ENCODE measurements around the gene SORCS1.

Gene SORCS1

GRCh38 chr10:106643473-106643872 lies 521.0 kb downstream of the SORCS1 start:
- no peak for DNase-seq

DNA sequence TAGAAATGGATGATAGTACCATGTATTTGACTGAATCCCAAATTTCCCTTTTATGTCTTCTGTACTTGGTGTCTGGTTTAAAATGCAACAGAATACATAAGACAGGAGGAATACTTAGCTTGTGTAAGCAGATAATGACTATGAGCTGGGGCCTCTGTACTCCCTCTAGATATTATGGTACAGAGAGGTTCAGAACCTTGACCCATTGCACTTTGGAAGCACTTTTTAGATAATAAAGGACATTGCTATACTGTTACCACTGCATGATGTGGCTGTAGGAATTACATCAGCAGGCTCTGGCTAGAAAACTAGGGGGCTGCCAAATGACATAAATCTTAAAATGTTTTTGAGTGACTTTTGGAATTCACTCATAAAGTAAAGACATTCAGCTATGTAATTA lies 526.6 kb downstream of the SORCS1 start:
- no peak for DNase-seq

DNA sequence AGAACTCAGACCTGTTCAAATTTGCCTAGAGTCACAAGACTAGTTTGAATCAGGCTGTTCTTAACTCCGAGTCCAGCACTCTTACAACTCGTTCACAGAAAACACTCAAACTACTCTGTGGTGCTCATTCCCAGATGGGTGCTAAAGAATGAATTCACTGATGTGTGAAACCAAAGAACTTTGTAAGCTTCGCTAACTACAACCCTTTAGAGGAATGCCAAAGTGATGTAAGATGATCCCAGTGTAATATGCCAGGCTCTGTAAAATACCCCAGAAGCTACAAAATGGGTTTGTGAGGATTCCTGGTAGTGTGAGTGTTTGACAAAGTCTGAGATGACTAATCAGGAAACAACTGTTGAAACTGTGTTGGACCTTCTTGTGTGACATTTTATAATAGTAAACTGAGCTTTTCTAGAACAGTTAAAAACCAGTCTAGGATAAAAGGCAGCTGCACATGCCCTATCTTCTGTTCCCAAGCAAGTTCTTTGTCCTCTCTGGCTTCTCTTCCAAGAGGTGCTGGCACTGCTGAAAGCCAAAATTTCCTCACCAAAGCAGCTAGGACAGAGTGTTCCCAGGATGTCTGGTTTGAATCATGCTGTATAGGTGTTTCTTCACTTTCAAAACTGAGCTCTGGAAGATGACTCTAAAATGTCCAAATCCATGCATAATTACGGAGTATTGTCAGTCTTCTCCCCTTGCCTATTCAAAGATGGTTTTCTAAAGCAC lies 527.6 kb downstream of the SORCS1 start:
- no peak for DNase-seq

DNA sequence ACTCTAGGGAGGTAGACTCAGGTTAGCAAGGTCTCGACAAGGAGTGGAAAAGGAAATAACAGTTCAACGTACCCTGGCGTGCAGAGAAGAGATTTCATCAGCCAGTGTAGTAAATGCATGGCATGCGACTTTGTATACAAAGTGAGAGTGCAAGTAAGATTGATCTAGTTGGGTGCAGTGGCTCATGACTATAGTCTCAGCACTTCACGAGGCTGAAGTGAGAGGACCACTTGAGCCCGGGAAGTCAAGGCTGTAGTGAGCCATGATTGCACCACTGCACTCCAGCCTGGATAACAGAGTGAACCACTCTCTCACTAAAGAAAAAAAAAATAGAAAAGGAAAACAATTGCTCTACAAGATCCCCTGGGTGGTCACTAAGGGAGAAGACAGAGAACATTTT lies 528.6 kb downstream of the SORCS1 start:
- no peak for DNase-seq

GRCh38 chr10:106631016-106631702 lies 533.3 kb downstream of the SORCS1 start:
- no peak for DNase-seq

GRCh38 chr10:106626371-106626770 lies 538.1 kb downstream of the SORCS1 start:
- DNase-seq, result no peak

DNA sequence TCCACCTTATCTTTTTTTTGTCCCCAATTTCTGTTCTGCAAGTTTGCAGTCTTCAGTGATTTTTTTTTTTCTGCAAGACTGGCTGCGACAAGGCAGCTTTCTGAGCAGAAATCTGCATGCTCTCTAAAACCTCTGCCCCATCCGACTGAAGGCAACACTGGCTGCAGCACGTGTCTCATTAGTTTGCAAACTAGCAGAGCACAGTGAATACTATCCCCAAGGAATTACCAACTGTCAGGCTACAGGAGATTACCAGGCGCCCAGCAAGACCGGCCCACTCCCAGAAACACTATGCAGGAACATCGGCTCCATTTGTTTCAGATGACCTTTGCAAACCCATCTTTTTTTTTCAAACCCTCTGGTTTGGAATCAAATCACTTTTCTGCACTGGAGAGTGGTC lies 538.8 kb downstream of the SORCS1 start:
- DNase-seq, result no peak

DNA sequence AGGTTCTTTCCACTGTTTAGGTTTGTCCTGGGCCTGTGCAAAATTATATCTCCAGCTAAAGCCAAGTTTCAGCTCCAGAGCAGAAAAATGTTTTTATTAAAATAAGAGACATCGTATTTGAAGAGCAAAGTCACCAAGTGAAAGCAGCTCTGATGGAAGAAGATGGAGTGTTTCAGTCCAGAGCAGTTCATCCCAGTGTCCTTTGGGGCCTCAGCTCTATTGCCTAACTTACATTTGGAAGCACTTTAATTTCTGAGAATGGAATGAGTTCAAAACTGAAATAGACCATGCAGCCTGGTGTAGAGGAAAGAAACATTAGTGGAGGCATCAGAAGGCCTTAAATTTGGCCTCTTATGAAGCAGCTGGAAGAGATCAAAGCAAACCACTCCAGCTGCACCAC lies 545.2 kb downstream of the SORCS1 start:
- no peak for DNase-seq

DNA sequence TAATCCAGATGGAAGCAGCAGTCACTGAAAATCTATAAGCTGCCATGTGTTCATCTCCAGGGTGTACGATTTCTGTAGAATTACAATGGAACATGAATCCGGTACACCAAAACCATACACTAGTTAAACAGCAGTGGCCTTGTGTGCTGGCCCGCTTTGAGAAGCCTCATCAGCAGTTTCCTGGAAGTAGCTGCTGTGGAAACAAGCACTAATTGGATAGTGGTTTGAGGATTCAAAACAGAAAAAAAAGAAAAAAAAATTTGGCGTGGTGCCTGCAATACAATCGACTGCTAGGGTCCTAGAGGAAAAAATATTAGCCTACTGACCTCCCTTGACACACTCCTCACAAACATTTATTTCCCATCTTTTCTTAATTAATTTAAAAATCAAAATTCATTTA lies 545.9 kb downstream of the SORCS1 start:
- DNase-seq, result no peak

- no peak for DNase-seq
These were observed 549.4 kb downstream of the SORCS1 start for GRCh38 chr10:106615081-106615480.

DNA sequence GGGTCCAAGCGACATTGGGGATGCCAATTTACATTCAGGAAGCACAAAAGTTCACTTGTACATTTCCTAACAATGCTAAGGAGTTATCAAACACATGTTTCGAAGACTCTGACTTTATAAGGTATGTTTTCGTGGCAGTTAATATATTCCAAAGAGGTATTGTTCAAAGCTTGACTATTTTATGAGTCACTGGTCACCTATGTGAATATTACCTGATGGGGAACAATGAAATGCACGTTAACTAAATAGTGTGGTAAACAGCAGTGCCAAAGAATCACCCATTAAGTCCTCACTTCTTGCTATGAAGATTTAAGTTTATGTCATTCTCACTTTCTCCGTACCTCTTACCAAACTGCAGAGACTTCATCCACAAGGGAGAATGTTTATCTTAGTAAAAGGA lies 550.2 kb downstream of the SORCS1 start:
- no peak for DNase-seq

DNA sequence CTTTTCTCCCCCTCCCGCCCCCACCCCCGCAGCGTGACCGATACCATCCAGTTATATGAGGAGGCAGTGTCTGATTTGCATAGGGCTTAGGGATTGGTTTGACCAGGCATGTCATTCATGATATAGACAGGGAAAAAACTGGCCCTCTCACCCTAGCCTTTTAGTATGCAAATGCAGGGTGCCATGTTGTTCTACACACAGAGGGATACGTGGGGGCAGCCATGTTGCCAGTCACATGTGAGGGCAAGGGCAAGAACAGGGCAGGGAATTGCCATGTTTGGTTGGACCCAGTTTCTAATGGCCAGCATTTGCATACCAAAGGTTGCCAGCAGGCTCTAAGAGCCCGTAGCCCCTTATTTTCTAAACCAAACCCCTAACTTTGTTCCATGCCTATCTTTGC lies 552.1 kb downstream of the SORCS1 start:
- DNase-seq, result no peak

DNA sequence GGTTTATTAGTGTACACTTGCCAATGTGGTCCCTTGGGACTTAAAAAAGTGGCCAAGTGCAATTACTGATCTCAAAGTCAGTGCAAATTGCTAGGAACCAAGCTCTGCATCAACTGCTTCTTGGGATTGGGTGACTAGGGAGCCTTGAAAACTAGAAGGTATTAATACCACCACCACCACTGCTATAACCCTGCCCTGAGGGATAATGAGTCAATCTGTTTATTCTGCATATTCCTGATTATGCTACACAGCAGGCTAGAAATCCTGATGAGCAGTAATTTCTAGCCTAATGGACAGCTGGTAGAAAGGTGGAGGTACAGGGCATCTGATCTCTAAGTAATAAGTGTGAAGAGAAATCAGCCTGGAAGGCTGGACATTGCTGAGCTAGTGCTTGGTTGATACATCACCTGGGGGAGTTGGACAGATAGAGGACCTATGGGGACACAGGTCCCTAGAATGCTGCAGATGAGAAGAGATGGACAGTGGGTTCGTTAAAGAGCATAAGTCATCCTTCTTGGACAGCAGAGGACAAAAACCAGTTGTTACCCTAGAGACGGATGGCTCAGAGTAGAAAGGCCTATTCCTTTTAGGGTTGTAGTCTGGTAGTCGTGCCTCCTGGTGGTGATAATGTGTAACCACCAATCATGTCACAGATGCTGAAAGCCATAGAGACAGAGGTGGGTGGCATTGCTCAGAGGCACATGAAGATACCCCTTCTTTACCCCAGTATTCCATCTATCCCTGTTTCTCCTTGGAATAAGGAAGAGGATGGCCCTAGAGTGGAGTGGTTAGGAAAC lies 554.8 kb downstream of the SORCS1 start:
- no peak for DNase-seq

- no peak for DNase-seq
These were observed 556.4 kb downstream of the SORCS1 start for GRCh38 chr10:106608066-106608465.

GRCh38 chr10:106595281-106595680 lies 569.2 kb downstream of the SORCS1 start:
- no peak for DNase-seq

GRCh38 chr10:106593876-106594275 lies 570.6 kb downstream of the SORCS1 start:
- DNase-seq, result no peak

DNA sequence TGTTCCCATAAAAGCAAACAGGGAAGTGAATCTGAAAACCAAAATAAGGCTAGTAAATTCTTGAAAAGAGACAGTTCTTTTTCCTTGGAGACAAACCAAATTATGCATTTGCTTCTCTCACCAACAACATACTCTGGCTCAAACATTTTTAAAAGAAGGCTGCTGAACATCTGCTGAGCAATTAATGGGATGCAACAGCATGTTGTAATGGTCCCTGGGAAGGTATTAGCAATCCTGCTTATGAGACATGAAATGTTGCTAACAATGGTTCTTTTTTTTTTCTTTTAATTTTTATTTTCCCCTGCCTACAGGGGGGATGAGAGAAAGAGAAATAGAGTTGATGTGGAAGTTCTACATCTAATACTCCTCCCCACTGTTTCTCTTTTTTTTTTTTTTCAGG lies 572.1 kb downstream of the SORCS1 start:
- no peak for DNase-seq

- no peak for DNase-seq
These were observed 582.2 kb downstream of the SORCS1 start for GRCh38 chr10:106582291-106582690.

GRCh38 chr10:106577756-106578155 lies 586.8 kb downstream of the SORCS1 start:
- no peak for DNase-seq

DNA sequence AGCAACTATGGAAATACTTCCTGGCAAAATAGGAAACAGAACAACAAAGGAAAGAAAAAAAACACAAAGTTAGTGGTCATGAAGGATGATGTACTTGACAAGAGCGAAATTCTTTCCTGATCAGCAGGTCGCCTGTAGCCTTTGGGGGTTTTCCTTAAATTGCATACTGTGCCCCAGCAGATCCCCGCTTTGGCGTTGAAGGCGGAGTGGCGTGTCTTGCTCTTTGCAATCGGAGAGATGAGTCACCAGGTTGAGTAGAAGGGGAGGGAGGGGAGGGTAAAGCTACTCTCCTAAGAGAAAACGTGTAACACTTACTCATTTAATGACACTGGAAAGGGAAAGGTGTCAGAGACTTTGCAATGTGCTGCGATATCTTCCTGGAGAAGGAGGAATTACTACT lies 587.2 kb downstream of the SORCS1 start:
- no peak for DNase-seq

DNA sequence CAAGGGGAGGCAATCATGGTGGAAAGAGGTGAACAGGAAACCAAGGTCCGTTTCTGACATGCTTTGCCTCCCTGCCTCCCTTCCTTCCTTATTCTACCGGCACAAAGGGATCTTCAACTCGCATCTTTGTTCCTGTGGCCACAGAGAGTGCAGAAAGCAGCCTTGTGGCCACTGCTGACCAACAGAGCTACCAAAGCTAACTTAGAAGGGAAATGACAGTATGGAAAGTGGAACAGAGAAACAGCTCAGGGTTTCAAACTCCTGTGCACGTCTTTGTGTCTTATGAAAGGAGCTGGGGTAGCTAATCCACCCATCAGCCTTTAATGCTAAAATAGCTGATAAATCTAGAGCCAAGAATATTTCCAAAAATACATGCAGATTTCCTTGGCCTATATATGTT lies 588.0 kb downstream of the SORCS1 start:
- no peak for DNase-seq

- no peak for DNase-seq
These were observed 591.4 kb downstream of the SORCS1 start for GRCh38 chr10:106573106-106573505.

GRCh38 chr10:106571192-106571946 lies 593.1 kb downstream of the SORCS1 start:
- DNase-seq, result no peak

All from right forelimb (tissue), 1 donor.